Embryonic facial prominence (tissue), 1 donor: Measurements from ENCODE around the gene TACC2.
"Not testable (repeated sequence)": the region's sequence is repeated elsewhere in the genome, so short reads cannot be mapped to it uniquely, and the experiment has no call there.

Experiments
- DNase-seq: peaks from one replicate; pipeline ENCODE4 v3.0.0-alpha.2; 2016; ENCODE audit errors: extremely low spot score

Gene TACC2

GRCh38 chr10:121988361-121989324 is at the start of gene TACC2:
TSS of gene TACC2 (plus strand) at chr10:121989163. CDS start at chr10:122021982, 32,819 bp downstream.
- no peak for DNase-seq

- DNase-seq, result no peak
Measured at GRCh38 chr10:121941532-121941931, 47.4 kb upstream of the TACC2 start.

GRCh38 chr10:121942749-121943416 is 46.1 kb upstream of the TACC2 start:
- DNase-seq, result no peak

GRCh38 chr10:121947343-121948330 is 41.3 kb upstream of the TACC2 start:
- DNase-seq, result no peak

GRCh38 chr10:121949049-121949448 is 39.9 kb upstream of the TACC2 start:
- DNase-seq, result no peak

GRCh38 chr10:121949451-121949850 is 39.5 kb upstream of the TACC2 start:
- no peak for DNase-seq

DNA sequence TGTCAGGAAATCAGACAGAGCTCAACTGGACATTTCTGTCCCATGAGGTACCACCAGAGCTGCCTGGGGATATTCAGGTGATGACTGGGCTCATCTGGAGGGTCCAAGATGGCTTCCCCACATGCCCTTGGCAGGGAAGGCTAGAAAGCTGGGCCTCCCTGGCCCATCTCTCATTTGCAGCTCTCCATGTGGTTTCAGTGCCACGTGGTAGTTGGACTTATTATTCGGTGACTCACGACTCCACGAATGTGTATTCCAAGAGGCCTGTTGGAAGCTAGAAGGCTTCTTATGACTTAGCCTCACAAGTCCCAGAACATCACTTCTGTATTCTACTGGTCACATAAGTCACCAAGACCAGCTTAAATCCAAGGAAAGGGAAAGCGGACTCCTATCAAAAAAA is 36.7 kb upstream of the TACC2 start:
- DNase-seq, result no peak

DNA sequence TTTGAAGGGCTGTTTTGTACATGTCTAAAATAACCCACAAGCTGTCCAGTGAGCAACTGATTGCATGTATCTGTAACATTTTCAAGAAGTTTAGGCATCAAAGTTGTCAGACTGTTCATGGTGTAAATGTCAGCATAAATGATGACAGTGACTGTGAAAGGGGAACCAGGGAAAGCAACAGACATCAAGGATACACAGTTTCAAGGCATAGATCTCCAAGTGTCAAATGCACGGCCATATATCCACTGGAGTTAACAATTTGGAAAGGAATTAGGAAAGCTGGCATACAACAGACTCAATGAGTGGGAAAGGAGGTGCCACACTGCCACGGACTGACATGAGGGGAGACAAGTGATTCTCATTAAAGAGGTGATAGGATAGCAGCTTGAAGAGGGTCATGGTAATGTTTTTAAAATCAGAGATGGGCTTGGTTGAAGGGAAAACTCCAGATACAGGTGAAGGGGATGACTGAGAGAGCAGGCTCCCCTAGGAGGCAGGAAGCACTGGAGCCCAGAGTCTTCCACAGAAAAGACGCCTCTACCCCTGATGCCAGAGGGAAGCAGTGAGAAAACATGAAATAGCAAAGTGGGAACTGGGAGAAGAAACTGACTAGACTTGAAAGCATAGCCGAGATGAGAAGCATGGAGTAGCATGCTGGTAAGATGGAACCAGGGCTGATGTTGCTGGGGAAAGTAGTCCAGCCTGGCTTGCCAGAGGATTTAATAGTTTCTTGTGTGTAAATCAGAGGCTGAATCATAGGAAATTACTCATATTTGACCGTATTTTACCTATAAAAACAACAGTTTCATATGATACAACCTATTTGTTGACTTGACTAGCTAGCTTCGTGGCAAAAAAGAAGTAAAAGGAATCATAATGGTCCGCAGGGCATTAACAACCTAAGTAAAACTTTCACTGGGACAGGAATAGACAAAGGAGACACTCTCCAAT is 32.6 kb upstream of the TACC2 start:
- DNase-seq, result no peak

- no peak for DNase-seq
Measured at GRCh38 chr10:121959671-121960070, 29.3 kb upstream of the TACC2 start.

DNA sequence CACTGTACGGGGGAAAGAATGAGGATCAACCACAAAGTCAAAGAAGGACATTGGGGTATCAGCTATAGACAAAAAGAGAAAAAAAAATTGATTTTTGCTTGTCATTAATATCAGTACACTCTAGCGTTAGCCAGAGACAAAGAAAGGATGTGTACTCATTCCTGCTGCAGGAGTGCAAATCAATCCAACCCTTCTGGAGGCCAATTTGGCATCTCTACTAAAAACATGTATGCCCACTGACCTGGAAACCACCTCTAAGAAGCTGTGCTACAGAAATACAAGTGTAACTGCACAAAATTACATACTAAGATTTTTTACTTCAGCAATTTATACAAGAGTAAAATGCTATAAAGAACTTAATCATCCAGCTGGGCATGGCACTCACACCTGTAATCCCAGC is 27.5 kb upstream of the TACC2 start:
- DNase-seq, result no peak

GRCh38 chr10:121965996-121966395 is 23.0 kb upstream of the TACC2 start:
- no peak for DNase-seq

GRCh38 chr10:121969086-121969485 is 19.9 kb upstream of the TACC2 start:
- not testable (repeated sequence) for DNase-seq

DNA sequence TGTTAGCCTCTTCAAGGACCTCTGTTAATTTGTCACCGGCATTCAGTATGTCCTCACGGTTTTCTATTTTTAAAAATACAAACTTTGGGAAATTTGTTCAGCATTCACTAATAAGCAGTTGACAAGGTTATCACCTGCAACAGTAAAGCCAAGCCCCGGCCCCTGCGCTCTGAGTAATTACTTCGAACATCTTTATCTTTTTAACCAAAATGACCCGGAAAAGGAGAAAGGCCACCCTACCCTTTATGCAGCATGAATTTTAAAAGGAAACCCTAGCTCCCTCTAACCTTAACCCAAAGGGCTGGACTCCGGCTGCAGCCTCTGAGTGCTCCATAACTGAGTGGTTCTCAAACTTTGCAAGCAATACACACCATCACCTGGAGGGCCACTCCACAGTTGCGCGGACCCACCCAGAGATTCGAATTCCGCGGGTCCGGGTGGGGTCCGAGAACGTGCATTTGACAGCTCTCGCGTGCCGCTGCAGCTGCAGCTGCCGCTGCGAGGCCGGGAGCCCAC is 14.9 kb upstream of the TACC2 start:
- no peak for DNase-seq

GRCh38 chr10:121974535-121975294 is 14.2 kb upstream of the TACC2 start, which contains the start of gene NSMCE4A:
TSS of gene NSMCE4A (minus strand) at chr10:121975217. CDS start at chr10:121975165, 52 bp downstream.
- no peak for DNase-seq

DNA sequence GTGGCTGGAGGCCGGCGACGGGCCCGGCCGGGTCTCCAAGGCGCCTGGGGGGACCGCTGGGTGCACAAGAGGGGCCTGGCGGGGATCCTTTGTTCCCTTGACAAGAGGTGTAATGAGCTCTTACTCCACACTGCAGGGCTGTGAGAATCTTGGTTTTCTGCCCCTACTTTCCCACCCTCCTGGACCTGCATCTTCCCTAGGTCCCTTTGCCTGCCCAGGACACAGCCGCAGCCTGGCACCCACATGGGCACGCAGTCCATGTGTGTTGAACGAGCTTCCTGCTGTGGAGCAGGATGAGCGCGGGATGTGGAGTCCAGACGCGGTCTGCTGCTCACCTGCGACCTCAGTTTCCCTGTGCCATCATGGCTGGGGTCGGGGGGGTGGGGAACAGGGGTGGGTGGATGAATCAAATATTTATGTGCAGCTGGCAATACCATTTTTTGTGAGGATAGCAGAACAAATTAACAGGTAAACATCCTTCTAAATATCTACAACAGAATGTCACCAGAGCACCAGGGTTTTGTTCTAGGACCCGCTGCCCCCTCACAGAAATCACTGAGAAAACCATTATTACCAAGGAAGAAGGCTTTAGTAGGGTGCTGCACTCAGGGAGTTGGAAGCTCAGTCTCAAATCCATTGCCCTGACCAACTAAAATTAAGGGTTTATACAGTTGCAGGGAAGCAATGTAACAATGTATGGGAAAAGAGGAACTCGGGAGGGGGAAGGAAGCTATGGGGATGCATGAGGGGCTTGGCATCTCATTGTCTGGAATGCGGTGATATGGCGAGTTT is 13.5 kb upstream of the TACC2 start:
- DNase-seq, result peak; percentile 29

DNA sequence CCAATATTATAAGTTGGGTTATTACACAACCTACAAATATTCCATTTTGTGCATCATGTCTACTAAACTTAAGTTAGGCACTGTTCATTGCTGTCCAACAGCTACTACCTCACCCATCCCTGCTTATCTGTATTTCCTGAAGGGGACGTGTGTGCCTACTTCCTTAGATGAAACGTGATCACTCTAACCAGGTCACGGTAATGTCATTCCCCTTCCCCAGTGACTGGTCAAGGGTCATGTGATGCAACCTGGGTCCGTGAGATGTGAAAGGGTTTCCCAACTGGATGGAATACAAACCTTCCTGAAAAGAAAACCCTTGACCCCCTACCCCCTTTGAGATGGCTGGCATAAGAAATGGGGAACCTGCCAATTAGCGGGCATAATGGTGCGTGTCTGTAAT is 12.4 kb upstream of the TACC2 start:
- DNase-seq, result no peak

GRCh38 chr10:121978511-121978910 is 10.5 kb upstream of the TACC2 start:
- no peak for DNase-seq

GRCh38 chr10:121981346-121981745 is 7.6 kb upstream of the TACC2 start:
- no peak for DNase-seq

DNA sequence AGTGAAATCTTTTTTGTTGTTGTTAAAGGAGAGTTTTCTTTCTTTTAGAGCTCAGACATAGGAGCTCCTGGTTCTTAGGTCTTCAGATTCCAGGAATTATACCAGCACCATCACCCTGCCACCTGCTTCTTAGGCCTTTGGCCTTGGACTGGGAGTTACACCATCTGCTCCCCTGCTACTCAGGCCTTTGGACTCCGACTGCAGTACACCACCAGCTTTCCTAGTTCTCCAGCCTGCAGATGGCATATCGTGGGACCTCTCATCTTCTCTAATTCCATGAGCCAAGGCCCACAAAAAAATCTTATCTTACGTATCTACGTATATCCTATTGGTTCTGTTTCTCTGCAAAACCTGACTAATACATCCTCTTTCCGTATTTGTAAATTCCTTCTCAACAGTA is 5.1 kb upstream of the TACC2 start:
- DNase-seq, result no peak
